T-helper 1 cell treated with Interleukin-12 subunit alpha and Interleukin-12 subunit beta and Interleukin-4 antibody, amounts not matched to agents 30 μg/mL and 1 μg/mL, for 36 hours (primary cell): ENCODE data around the gene PHLDB1.
"Not testable (repeated sequence)": the region's sequence is repeated elsewhere in the genome, so short reads cannot be mapped to it uniquely, and the experiment has no call there.

ENCODE experiments used
- H3K27ac Mint-ChIP-seq: one replicate; pipeline ENCODE4 v1.8.0; 2021; ENCODE audit warnings: mild to moderate bottlenecking, mixed read lengths
- H3K27me3 Mint-ChIP-seq: one replicate; pipeline ENCODE4 v1.8.0; 2021; ENCODE audit warnings: low read depth, mixed read lengths
- H3K36me3 Mint-ChIP-seq: one replicate; pipeline ENCODE4 v1.8.0; 2021; ENCODE audit warnings: low read depth, mixed read lengths
- H3K4me1 Mint-ChIP-seq: one replicate; pipeline ENCODE4 v1.8.0; 2021; ENCODE audit warnings: low read depth, mixed read lengths
- H3K4me3 Mint-ChIP-seq: one replicate; pipeline ENCODE4 v1.8.0; 2021; ENCODE audit warnings: mild to moderate bottlenecking, moderate library complexity, mixed read lengths
- H3K9me3 Mint-ChIP-seq: one replicate; pipeline ENCODE4 v1.8.0; 2021; ENCODE audit warnings: mixed read lengths

Gene PHLDB1

GRCh38 chr11:118607401-118608359, at the start of gene PHLDB1:
PHLDB1 (plus strand) TSS chr11:118607615; CDS start chr11:118613837, 6,222 bp downstream.
- peaks cover 41% of the 10 kb centered on the region for H3K27me3 Mint-ChIP-seq
- no peak within 1 kb of the TSS for H3K27ac Mint-ChIP-seq
- H3K9me3 Mint-ChIP-seq = no peaks in the 10 kb centered on the region
- H3K4me1 Mint-ChIP-seq = peaks cover 22% of the 10 kb centered on the region
- H3K36me3 Mint-ChIP-seq = peaks cover 8% of the 10 kb centered on the region
- peak within 1 kb of the TSS; percentile 77 for H3K4me3 Mint-ChIP-seq

GRCh38 chr11:118560806-118561205, 46.6 kb upstream of the PHLDB1 start:
- no peak overlapping the region for H3K4me3 Mint-ChIP-seq
- H3K36me3 Mint-ChIP-seq = no peaks in the 10 kb centered on the region
- peaks cover 11% of the 10 kb centered on the region for H3K4me1 Mint-ChIP-seq
- H3K27me3 Mint-ChIP-seq = no peaks in the 10 kb centered on the region
- no peaks in the 10 kb centered on the region for H3K9me3 Mint-ChIP-seq
- H3K27ac Mint-ChIP-seq = no peak overlapping the region

- Mint-ChIP-seq H3K27me3 (no peaks in the 10 kb centered on the region), H3K4me3 (peak overlapping the region; percentile 65), H3K9me3 (no peaks in the 10 kb centered on the region), H3K4me1 (peaks cover 14% of the 10 kb centered on the region), H3K36me3 (no peaks in the 10 kb centered on the region), H3K27ac (peak overlapping the region; percentile 50)
Observed at GRCh38 chr11:118565051-118565450, 42.4 kb upstream of the PHLDB1 start.

GRCh38 chr11:118569670-118570069, 37.7 kb upstream of the PHLDB1 start:
- H3K27ac Mint-ChIP-seq = no peak overlapping the region

GRCh38 chr11:118570787-118571186, 36.6 kb upstream of the PHLDB1 start:
- Mint-ChIP-seq H3K9me3 (no peaks in the 10 kb centered on the region), H3K4me1 (peaks cover 32% of the 10 kb centered on the region), H3K27me3 (no peaks in the 10 kb centered on the region), H3K4me3 (no peak overlapping the region), H3K27ac (no peak overlapping the region), H3K36me3 (peaks cover 4% of the 10 kb centered on the region)

More at GRCh38 chr11:118569670-118570069, 37.7 kb upstream of the PHLDB1 start:
- H3K36me3 Mint-ChIP-seq = peaks cover 4% of the 10 kb centered on the region
- no peak overlapping the region for H3K4me3 Mint-ChIP-seq
- no peaks in the 10 kb centered on the region for H3K9me3 Mint-ChIP-seq
- peaks cover 32% of the 10 kb centered on the region for H3K4me1 Mint-ChIP-seq
- no peaks in the 10 kb centered on the region for H3K27me3 Mint-ChIP-seq

- not testable (repeated sequence) for H3K27me3 Mint-ChIP-seq, H3K36me3 Mint-ChIP-seq, H3K9me3 Mint-ChIP-seq
- peaks cover 33% of the 10 kb centered on the region for H3K4me1 Mint-ChIP-seq
- peak overlapping the region; percentile 100 for H3K4me3 Mint-ChIP-seq
- peak overlapping the region; percentile 98 for H3K27ac Mint-ChIP-seq
Observed at GRCh38 chr11:118571701-118572060, 35.7 kb upstream of the PHLDB1 start.

- Mint-ChIP-seq H3K4me1 (peaks cover 34% of the 10 kb centered on the region), H3K27ac (peak within 1 kb of the TSS; percentile 98), H3K36me3 (peaks cover 7% of the 10 kb centered on the region), H3K4me3 (peak within 1 kb of the TSS; percentile 100), H3K27me3 (no peaks in the 10 kb centered on the region), H3K9me3 (no peaks in the 10 kb centered on the region)
Observed at GRCh38 chr11:118572061-118572980, 35.1 kb upstream of the PHLDB1 start, which contains the start of gene ARCN1. ARCN1 (plus strand) TSS chr11:118572409; CDS start chr11:118572548, 139 bp downstream.

GRCh38 chr11:118572981-118573550, 34.3 kb upstream of the PHLDB1 start:
- Mint-ChIP-seq H3K27me3 (no peaks in the 10 kb centered on the region), H3K27ac (peak overlapping the region; percentile 98), H3K4me3 (peak overlapping the region; percentile 100), H3K36me3 (peaks cover 10% of the 10 kb centered on the region), H3K4me1 (peaks cover 38% of the 10 kb centered on the region), H3K9me3 (no peaks in the 10 kb centered on the region)

- Mint-ChIP-seq H3K27me3 (no peaks in the 10 kb centered on the region), H3K4me3 (peak overlapping the region; percentile 54), H3K27ac (no peak overlapping the region), H3K9me3 (no peaks in the 10 kb centered on the region), H3K4me1 (peaks cover 38% of the 10 kb centered on the region), H3K36me3 (peaks cover 10% of the 10 kb centered on the region)
Observed at GRCh38 chr11:118574636-118575035, 32.8 kb upstream of the PHLDB1 start.

- H3K27ac Mint-ChIP-seq, H3K9me3 Mint-ChIP-seq, H3K4me3 Mint-ChIP-seq, H3K27me3 Mint-ChIP-seq: not testable (repeated sequence)
- peaks cover 29% of the 10 kb centered on the region for H3K4me1 Mint-ChIP-seq
- peaks cover 16% of the 10 kb centered on the region for H3K36me3 Mint-ChIP-seq
Observed at GRCh38 chr11:118577995-118578394, 29.4 kb upstream of the PHLDB1 start.

- Mint-ChIP-seq H3K4me1 (peaks cover 6% of the 10 kb centered on the region), H3K27ac (no peak overlapping the region), H3K27me3 (no peaks in the 10 kb centered on the region), H3K36me3 (peaks cover 32% of the 10 kb centered on the region), H3K9me3 (no peaks in the 10 kb centered on the region), H3K4me3 (no peak overlapping the region)
Observed at GRCh38 chr11:118581057-118581456, 26.4 kb upstream of the PHLDB1 start.

- no peak overlapping the region for H3K27ac Mint-ChIP-seq
- H3K4me3 Mint-ChIP-seq = no peak overlapping the region
- peaks cover 41% of the 10 kb centered on the region for H3K36me3 Mint-ChIP-seq
- no peaks in the 10 kb centered on the region for H3K4me1 Mint-ChIP-seq
- no peaks in the 10 kb centered on the region for H3K27me3 Mint-ChIP-seq
- no peaks in the 10 kb centered on the region for H3K9me3 Mint-ChIP-seq
Observed at GRCh38 chr11:118587952-118588351, 19.5 kb upstream of the PHLDB1 start.

GRCh38 chr11:118592616-118593367, 14.6 kb upstream of the PHLDB1 start:
- Mint-ChIP-seq H3K4me1 (peaks cover 4% of the 10 kb centered on the region), H3K36me3 (peaks cover 39% of the 10 kb centered on the region), H3K9me3 (no peaks in the 10 kb centered on the region), H3K4me3 (no peak overlapping the region), H3K27me3 (no peaks in the 10 kb centered on the region), H3K27ac (no peak overlapping the region)

GRCh38 chr11:118594984-118595383, 12.4 kb upstream of the PHLDB1 start:
- H3K27ac Mint-ChIP-seq, H3K4me3 Mint-ChIP-seq, H3K9me3 Mint-ChIP-seq, H3K27me3 Mint-ChIP-seq, H3K4me1 Mint-ChIP-seq: not testable (repeated sequence)
- peaks cover 41% of the 10 kb centered on the region for H3K36me3 Mint-ChIP-seq
